Smooth muscle cell (in vitro differentiated cells): Measurements from ENCODE around the gene DPEP1. TPM values are rescaled to one million over a fixed set of nuclear protein-coding genes. Genes with fewer than 3 reads are reported as not detected.
A peak's percentile ranks its signal among the peaks of the same experiment; 100 is the strongest.

Experiments used
- DNase-seq: peaks from one replicate; lab custom pipeline; 2025; ENCODE audit not compliant: unreplicated experiment; lab: John Stamatoyannopoulos, UW
- H2AFZ ChIP-seq: fragments of 200-600 bp; sonication (generic); 2 replicates; pipeline ENCODE4 v1.6.0; 2016; ENCODE audit warnings: antibody characterized with exemption, low read depth, mild to moderate bottlenecking
- H3F3A ChIP-seq: fragments of 200-600 bp; sonication (generic); 2 replicates; pipeline ENCODE4 v1.6.0; 2017; ENCODE audit warnings: antibody characterized with exemption, low read depth
- H3K27ac ChIP-seq: fragments of 200-600 bp; sonication (generic); 2 replicates; pipeline ENCODE4 v1.5.1; 2016; ENCODE audit warnings: low read depth, mild to moderate bottlenecking
- H3K27me3 ChIP-seq: fragments of 200-600 bp; sonication (generic); 2 replicates; pipeline ENCODE4 v1.6.1; 2016; ENCODE audit warnings: low read depth, mild to moderate bottlenecking
- H3K36me3 ChIP-seq: fragments of 200-600 bp; sonication (generic); 2 replicates; pipeline ENCODE4 v1.5.1; 2016; ENCODE audit warnings: low read depth
- H3K4me1 ChIP-seq: fragments of 200-600 bp; sonication (generic); 2 replicates; pipeline ENCODE4 v1.5.1; 2016; ENCODE audit warnings: low read depth
- H3K4me2 ChIP-seq: fragments of 200-600 bp; sonication (generic); 2 replicates; pipeline ENCODE4 v1.6.0; 2016; ENCODE audit warnings: mild to moderate bottlenecking
- H3K4me3 ChIP-seq: fragments of 200-600 bp; sonication (generic); 2 replicates; pipeline ENCODE4 v1.5.1; 2016; ENCODE audit warnings: mild to moderate bottlenecking
- H3K79me2 ChIP-seq: fragments of 200-600 bp; sonication (generic); 2 replicates; pipeline ENCODE4 v1.6.0; 2016; ENCODE audit warnings: low read depth, mild to moderate bottlenecking
- H3K9ac ChIP-seq: fragments of 200-600 bp; sonication (generic); 2 replicates; pipeline ENCODE4 v1.6.0; 2016; ENCODE audit warnings: low read depth
- H3K9me3 ChIP-seq: fragments of 200-600 bp; sonication (generic); replicated peaks from 2 replicates; pipeline ENCODE4 v1.5.1; 2016; ENCODE audit warnings: low read depth
- H4K20me1 ChIP-seq: fragments of 200-600 bp; sonication (generic); 2 replicates; pipeline ENCODE4 v1.6.0; 2016; ENCODE audit warnings: low read depth
- WGBS: methylation state at CpG from one replicate; pipeline ENCODE4 v1.1.7; 2016; ENCODE audit warnings: low lambda C conversion rate; 5-methylcytosine and 5-hydroxymethylcytosine counted together
- polyA plus RNA-seq: library from polyadenylated mRNA; unstranded; fragments of >200 nt; fragmentation: Nextera tagmentation; extraction: Ambion mirVana; gene quantifications from 2 replicates; pipeline ENCODE4 v1.2.1, GENCODE V29; 2016
- total RNA-seq: library from RNA; depleted of rRNA; stranded (reverse); fragments of >200 nt; gene quantifications from 2 replicates; pipeline ENCODE4 v1.2.3, GENCODE V29; 2014
- TF ChIP-seq, protein P1 (sequence below): fragments of 200-600 bp; sonication (generic); IDR thresholded peaks from 2 replicates; pipeline ENCODE4 v1.5.1; 2017; ENCODE audit warnings: borderline replicate concordance, mild to moderate bottlenecking, antibody characterized with exemption; ENCODE audit not compliant: insufficient read depth, poor library complexity, severe bottlenecking

The DPEP1 gene
- total and polyA plus RNA-seq, 2 experiments from 2014 or later = not detected

DNA sequence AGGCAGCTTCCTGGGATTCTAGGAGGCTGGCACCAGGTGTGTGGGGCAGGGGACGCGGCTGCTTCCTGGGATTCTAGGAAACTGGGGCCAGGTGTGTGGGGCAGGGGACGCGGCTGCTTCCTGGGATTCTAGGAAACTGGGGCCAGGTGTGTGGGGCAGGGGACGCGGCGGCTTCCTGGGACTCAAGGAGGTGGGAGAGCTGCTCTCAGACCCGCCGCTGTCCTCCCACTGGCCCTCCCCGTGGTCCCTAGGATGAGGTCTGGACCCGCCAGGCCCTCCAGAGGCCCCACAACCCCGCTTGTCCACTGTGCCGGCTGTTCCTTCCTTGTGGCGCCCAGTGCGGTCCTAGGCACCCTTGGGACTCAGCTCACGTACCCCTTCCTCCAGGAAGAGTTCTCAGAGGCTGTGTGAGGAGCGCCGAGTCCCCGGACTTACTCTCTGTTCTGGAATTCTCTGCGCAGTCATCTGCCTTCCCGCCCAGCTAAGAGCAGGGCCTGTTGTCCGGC, 565 bp downstream of the DPEP1 start:
- Histone ChIP-seq H2AFZ (no peak overlapping the region), H3K9ac (no peak overlapping the region), H3K9me3 (no peaks in the 10 kb centered on the region), H3K4me2 (no peak overlapping the region), H3K4me3 (no peak overlapping the region), H3K79me2 (no peaks in the 10 kb centered on the region), H3K27me3 (no peaks in the 10 kb centered on the region), H3K4me1 (no peaks in the 10 kb centered on the region), H3F3A (no peaks in the 10 kb centered on the region), H3K27ac (no peak overlapping the region), H3K36me3 (no peaks in the 10 kb centered on the region), H4K20me1 (no peaks in the 10 kb centered on the region)
- WGBS = 96% methylated on average over 10 of the region's 22 CpGs
- TF ChIP-seq, protein P1, sequence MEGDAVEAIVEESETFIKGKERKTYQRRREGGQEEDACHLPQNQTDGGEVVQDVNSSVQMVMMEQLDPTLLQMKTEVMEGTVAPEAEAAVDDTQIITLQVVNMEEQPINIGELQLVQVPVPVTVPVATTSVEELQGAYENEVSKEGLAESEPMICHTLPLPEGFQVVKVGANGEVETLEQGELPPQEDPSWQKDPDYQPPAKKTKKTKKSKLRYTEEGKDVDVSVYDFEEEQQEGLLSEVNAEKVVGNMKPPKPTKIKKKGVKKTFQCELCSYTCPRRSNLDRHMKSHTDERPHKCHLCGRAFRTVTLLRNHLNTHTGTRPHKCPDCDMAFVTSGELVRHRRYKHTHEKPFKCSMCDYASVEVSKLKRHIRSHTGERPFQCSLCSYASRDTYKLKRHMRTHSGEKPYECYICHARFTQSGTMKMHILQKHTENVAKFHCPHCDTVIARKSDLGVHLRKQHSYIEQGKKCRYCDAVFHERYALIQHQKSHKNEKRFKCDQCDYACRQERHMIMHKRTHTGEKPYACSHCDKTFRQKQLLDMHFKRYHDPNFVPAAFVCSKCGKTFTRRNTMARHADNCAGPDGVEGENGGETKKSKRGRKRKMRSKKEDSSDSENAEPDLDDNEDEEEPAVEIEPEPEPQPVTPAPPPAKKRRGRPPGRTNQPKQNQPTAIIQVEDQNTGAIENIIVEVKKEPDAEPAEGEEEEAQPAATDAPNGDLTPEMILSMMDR = no peak
- DNase-seq = no peak

DNA sequence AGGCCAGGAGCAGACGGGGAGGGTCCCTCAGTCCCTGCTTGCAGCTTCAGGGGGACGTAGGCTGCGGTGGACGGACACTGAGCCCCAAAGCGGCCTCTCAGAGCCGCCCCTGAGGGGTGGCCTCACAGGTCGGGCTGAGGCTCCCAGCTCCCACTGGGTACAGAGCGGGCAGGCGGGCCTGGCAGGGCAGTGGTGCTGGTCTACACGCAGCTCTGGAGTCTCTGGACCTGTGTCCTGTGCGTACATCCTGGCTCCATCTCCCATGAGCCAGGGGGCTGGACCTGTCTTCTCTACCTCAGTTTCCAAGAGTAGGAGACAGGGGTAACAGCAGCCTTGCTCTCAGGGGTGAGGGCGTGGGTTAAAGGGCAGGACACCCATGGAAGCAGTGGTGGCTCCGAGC, 1.7 kb downstream of the DPEP1 start:
- TF ChIP-seq, protein P1 = no peak
- no peaks in the 10 kb centered on the region for H3K79me2 ChIP-seq
- H3K4me3 ChIP-seq = no peak overlapping the region
- no peaks in the 10 kb centered on the region for H3K9me3 ChIP-seq
- no peaks in the 10 kb centered on the region for H3K36me3 ChIP-seq
- H3K27me3 ChIP-seq = no peaks in the 10 kb centered on the region
- no peak overlapping the region for H3K9ac ChIP-seq
- no peak for DNase-seq
- no peak overlapping the region for H2AFZ ChIP-seq
- no peaks in the 10 kb centered on the region for H3F3A ChIP-seq
- no peaks in the 10 kb centered on the region for H3K4me1 ChIP-seq
- WGBS = 86% methylated on average over 13 of the region's 13 CpGs
- no peak overlapping the region for H3K4me2 ChIP-seq
- H3K27ac ChIP-seq = no peak overlapping the region
- H4K20me1 ChIP-seq = no peaks in the 10 kb centered on the region

DNA sequence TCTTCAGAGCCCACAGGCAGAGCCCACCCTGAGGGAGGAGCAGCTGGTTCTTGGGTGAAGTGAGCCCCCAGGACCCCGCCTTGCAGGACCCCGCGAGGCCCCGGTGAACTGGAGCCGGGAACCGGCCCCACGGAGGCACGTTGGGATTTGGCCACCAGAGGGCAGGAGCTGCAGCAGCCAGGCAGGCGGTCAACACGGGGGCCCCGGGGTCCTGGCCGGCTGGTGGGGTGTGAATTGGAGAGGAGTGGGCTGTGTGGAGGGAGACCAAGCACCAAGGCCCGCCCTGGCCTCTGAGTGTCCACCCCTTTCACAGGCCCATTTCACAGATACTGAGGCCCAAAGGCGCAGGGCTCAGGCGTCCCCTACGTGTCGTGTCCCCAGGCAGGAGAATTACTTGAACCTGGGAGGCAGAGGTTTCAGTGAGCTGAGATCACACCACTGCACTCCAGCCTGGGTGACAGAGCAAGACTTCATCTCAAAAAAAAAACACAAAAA, 2.2 kb downstream of the DPEP1 start:
- no peak overlapping the region for H3K4me2 ChIP-seq
- DNase-seq = no peak
- H3K4me3 ChIP-seq = no peak overlapping the region
- no peaks in the 10 kb centered on the region for H3K9me3 ChIP-seq
- no peaks in the 10 kb centered on the region for H3K27me3 ChIP-seq
- no peak overlapping the region for H3K27ac ChIP-seq
- no peak overlapping the region for H2AFZ ChIP-seq
- no peaks in the 10 kb centered on the region for H4K20me1 ChIP-seq
- 58% methylated on average over 14 of the region's 17 CpGs for WGBS
- H3K36me3 ChIP-seq = no peaks in the 10 kb centered on the region
- no peaks in the 10 kb centered on the region for H3F3A ChIP-seq
- H3K4me1 ChIP-seq = no peaks in the 10 kb centered on the region
- TF ChIP-seq, protein P1 = peak; percentile 67
- no peaks in the 10 kb centered on the region for H3K79me2 ChIP-seq
- H3K9ac ChIP-seq = no peak overlapping the region

DNA sequence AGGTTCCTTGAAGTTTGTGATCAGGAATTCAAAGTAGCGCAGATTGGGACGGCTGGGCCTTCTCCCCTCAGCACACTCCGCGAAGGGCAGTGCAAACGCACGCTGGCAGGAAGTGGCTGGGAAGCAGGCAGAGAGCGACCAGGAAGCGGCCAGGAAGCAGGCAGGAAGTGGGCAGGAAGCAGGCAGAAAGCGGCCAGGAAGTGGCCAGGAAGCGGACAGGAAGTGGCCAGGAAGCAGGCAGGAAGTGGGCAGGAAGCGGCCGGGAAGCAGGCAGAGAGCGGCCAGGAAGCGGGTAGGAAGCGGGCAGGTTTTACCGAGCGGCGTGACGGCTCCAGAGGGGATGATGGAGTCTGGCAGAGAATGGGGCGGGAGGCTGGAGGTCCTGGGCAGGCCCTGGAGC, 3.2 kb downstream of the DPEP1 start:
- H3K27me3 ChIP-seq = no peaks in the 10 kb centered on the region
- no peak overlapping the region for H2AFZ ChIP-seq
- H3F3A ChIP-seq = no peaks in the 10 kb centered on the region
- no peak overlapping the region for H3K27ac ChIP-seq
- H3K4me2 ChIP-seq = no peak overlapping the region
- no peaks in the 10 kb centered on the region for H3K79me2 ChIP-seq
- H3K9me3 ChIP-seq = no peaks in the 10 kb centered on the region
- no peak overlapping the region for H3K4me3 ChIP-seq
- no peaks in the 10 kb centered on the region for H3K4me1 ChIP-seq
- WGBS = 95% methylated on average over 18 of the region's 20 CpGs
- TF ChIP-seq, protein P1 = no peak
- H3K36me3 ChIP-seq = no peaks in the 10 kb centered on the region
- no peaks in the 10 kb centered on the region for H4K20me1 ChIP-seq
- no peak for DNase-seq
- H3K9ac ChIP-seq = no peak overlapping the region
